Activated gamma-delta T cell treated with anti-CD3 and anti-CD28 coated beads, Interleukin-2, amount 50 U/mL, for 16 hours (primary cell): Measurements from ENCODE around the gene HACD3.
"Not testable (repeated sequence)": the region's sequence is repeated elsewhere in the genome, so short reads cannot be mapped to it uniquely, and the experiment has no call there.

Experiments
- DNase-seq: peaks from one replicate; pipeline ENCODE4 v3.0.0-alpha.2; 2020; ENCODE audit warnings: low read depth

HACD3 gene

GRCh38 chr15:65603559-65603958 is 73.3 kb downstream of the HACD3 start:
- DNase-seq = no peak

- peak; percentile 85 for DNase-seq
These were observed 80.8 kb downstream of the HACD3 start, which contains the start of gene INTS14 for GRCh38 chr15:65610871-65611718. Gene INTS14 (minus strand): TSS chr15:65611131. CDS start chr15:65607380, 3,751 bp downstream.

- no peak for DNase-seq
These were observed 81.8 kb downstream of the HACD3 start for GRCh38 chr15:65611888-65612615.

- DNase-seq = no peak
These were observed 82.3 kb downstream of the HACD3 start for GRCh38 chr15:65612616-65612946.

GRCh38 chr15:65612949-65613744 is 82.9 kb downstream of the HACD3 start:
- no peak for DNase-seq

- not testable (repeated sequence) for DNase-seq
These were observed 85.6 kb downstream of the HACD3 start for GRCh38 chr15:65615887-65616286.

GRCh38 chr15:65618560-65619109 is 88.4 kb downstream of the HACD3 start:
- no peak for DNase-seq

GRCh38 chr15:65619626-65620290 is 89.5 kb downstream of the HACD3 start:
- no peak for DNase-seq

GRCh38 chr15:65620833-65621232 is 90.6 kb downstream of the HACD3 start:
- no peak for DNase-seq

- DNase-seq = no peak
These were observed 91.4 kb downstream of the HACD3 start, which contains the start of gene SLC24A1 for GRCh38 chr15:65621638-65622037. Gene SLC24A1 (plus strand): TSS chr15:65621938. CDS start chr15:65624081, 2,143 bp downstream.

- DNase-seq = no peak
These were observed 92.8 kb downstream of the HACD3 start for GRCh38 chr15:65623103-65623502.

GRCh38 chr15:65626856-65627255 is 96.6 kb downstream of the HACD3 start:
- DNase-seq = no peak
